GM08714 (cell line): ENCODE data around the gene NCBP2L.

Experiments used
- H3K4me3 ChIP-seq: fragments of 200-500 bp; sonication (Bioruptor generic); 2 replicates; pipeline ENCODE4 v1.5.1; 2014; ENCODE audit warnings: mild to moderate bottlenecking, low read length, inconsistent platforms
- ZNF274 ChIP-seq: IDR thresholded peaks from 2 replicates; pipeline ENCODE4 v1.6.1; 2012; ENCODE audit warnings: mild to moderate bottlenecking, low read depth, low read length

The NCBP2L gene

DNA sequence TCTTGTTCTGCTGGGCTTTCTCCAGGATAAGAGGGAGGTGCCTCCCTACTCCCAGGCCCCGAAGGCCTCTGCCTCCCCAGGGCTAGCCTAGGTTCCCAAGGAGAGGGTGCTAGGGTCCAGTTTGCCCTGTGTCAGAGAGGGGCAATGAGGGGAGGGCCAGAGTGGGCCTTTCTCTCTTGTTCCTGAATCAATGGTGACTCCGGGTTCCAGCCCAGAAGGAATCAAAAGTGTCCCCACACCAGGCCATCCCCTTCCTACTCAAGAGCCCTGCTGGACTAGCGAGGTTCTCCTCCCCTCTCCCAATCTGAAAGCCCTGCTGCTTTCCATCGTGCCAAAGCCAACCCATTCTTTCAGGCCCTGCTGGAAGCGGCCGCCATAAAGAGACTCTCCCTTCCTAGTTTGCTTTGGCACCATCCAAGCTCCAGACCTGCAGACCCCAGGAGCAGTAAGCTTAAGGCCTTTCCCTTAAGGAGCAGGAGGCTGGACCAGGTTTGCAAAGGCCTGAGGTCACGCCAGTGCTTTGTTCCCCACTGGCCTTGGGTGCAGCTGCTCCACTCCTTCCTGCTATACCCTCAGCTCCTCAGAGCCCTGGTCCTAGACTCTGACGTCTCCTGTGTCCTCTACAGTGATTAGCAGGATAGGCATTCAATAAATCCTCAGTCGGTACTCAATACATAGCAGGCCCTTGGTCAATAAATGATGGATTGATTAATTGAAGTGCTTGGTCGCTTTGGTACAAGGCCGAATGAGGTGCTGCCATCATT, 12.5 kb upstream of the NCBP2L start:
- no peak for TF ChIP-seq ZNF274
- H3K4me3 ChIP-seq: no peak overlapping the region

DNA sequence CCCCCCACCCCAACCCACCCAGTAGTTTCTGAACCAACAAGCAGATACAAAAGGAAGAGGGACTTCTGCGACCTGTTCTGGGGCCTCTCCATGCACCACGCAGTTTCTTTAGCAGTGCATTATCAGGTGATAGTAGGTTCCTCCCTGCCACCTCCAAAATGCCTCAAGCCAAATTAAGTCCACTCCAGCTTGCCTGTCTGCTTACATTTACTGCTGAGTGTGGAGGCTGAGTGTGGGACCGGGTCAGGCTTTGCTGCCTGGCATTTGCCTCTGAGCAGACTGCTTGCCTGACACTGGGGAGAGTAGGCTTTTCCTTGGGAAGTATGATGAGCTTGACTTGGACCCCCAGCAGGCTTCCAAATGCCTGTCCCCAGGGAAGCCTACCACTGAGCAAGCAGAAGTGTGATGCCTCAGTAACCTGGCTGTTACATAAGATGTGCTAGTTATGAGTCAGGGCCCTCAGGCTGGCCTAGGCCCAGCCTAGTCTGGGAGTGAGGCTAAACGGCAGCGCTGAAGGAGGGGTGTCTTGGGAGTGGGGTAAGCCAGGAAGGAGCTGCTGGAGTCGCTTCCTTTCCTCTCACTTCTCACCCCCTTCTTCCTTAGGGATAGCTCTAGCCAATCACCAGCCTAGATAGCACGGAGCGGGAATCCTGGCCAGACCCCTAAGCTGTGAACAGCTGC, 10.9 kb upstream of the NCBP2L start:
- no peak for TF ChIP-seq ZNF274
- H3K4me3 ChIP-seq: no peak overlapping the region

DNA sequence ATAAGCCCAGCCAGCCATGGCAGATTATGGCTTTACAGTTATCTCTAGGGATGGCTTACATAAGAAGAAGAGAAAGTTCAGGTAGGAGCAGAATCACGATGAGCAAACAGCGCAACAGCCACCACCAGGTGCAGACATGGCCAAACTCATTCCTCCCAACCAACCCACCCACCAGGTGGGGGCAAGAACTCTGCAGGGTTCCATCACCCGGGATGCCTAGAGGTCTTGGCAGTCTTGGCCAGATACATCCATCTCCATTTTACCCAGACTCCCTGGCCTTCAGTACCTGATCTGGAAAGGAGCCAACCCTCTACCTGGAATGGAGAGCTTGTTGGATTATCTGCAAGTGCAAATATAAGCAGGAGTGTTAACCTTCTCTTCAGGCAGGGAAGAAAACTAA, 9.5 kb upstream of the NCBP2L start:
- TF ChIP-seq ZNF274: no peak
- no peak overlapping the region for H3K4me3 ChIP-seq

GRCh38 chrX:107769581-107770317, 7.8 kb upstream of the NCBP2L start:
- TF ChIP-seq ZNF274: no peak
- H3K4me3 ChIP-seq: no peak overlapping the region

GRCh38 chrX:107773206-107773605, 4.3 kb upstream of the NCBP2L start:
- H3K4me3 ChIP-seq: no peak overlapping the region
- no peak for TF ChIP-seq ZNF274

DNA sequence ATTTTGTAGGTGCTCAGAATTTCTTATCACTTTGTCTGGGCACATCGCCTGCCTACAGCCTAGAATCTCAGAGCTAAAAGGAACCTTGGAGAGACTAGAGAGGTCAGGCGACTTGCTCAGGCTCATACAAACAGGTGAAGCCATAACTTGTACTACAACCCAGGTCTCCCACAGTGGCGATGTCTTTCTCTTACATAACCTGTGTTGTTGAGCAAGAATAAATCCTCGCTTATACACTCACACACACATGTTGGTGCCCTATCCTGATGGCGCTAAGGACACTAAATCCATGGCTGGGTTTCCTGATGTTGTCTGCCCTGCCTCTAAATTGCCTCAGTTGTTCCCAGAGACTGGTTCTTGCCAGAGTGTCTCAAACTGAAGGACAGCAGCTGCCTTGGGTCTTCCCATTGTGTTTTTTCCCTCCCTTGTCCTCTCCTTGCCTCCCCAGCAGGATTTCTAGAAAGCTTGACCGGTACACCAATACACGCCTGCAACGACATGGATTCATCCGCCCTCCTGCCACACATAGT, 3.6 kb upstream of the NCBP2L start:
- no peak for TF ChIP-seq ZNF274
- no peak overlapping the region for H3K4me3 ChIP-seq

DNA sequence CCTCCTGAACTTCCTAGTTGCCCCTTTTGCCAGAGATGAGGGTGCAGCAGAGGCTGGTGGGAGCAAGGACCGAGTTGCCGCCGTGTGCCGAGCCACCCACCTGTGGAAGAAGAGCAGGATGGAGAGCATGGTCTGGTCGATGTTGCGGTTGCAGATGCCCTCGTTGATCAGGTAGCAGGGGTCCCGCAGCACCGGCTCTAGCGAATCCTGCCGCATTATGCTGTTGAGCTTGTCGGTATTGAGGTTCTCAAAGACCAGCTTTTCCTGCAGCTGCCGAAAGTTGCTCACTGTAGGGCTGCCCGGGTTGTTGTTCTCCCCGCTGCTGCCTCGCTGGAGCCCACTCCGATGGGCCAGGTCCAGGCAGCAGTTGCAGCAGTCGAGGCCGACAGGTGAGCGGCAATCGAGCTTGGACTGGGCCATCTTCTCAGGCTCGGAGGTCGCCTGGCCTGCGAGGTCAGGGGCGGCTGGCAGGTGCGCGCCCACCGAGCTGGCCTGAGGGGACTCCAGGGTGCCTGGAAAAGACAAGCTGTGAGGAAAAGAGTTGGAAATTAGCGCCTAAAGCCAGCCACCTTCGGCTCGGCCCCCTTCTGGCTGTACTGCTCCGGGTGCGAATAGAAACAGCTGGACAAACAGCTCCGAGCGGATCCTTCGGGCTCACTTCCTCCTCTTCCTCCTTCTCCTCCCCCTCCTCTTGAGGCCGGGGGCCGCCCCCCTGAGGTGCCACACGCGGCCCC, 2.4 kb upstream of the NCBP2L start:
- TF ChIP-seq ZNF274: no peak

GRCh38 chrX:107775734-107776511, 1.6 kb upstream of the NCBP2L start, which contains the start of gene TSC22D3:
TSS of gene TSC22D3 (minus strand) at chrX:107775787. CDS start at chrX:107775419, 368 bp downstream.
- no peak for TF ChIP-seq ZNF274
- H3K4me3 ChIP-seq: peak within 1 kb of the TSS; percentile 1; the same call in 1 of the 2 replicates

More for the DNA sequence above, 2.4 kb upstream of the NCBP2L start:
- H3K4me3 ChIP-seq: peak overlapping the region; percentile 1; the same call in 1 of the 2 replicates

GRCh38 chrX:107776649-107777535, 641 bp upstream of the NCBP2L start:
- H3K4me3 ChIP-seq: peak overlapping the region; percentile 1; the same call in 1 of the 2 replicates
- TF ChIP-seq ZNF274: no peak

DNA sequence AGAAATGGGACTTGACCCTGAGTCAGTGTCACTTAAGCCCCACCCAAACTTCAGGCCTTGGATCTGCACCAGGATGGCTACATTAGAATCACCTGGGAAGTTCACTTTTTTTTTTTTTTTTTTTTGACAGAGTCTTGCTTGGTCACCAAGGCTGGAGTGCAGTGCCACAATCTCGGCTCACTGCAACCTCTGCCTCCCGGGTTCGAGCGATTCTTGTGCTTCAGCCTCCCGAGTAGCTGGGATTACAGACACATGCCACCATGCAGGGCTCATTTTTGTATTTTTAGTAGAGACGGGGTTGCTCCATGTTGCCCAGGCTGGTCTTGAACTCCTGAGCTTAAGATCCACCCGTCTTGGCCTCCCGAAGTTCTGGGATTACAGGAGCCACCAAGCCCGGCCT, 3.0 kb downstream of the NCBP2L start:
- no peak for TF ChIP-seq ZNF274
- no peak overlapping the region for H3K4me3 ChIP-seq

- TF ChIP-seq ZNF274: no peak
- no peak overlapping the region for H3K4me3 ChIP-seq
Observed at GRCh38 chrX:107787827-107788226, 10.3 kb downstream of the NCBP2L start.

GRCh38 chrX:107804427-107804826, 26.9 kb downstream of the NCBP2L start:
- no peak for TF ChIP-seq ZNF274
- no peak overlapping the region for H3K4me3 ChIP-seq
